Forelimb muscle (tissue), 1 donor: ENCODE measurements around the gene EEF2KMT. TPM values are rescaled to one million over a fixed set of nuclear protein-coding genes. Genes with fewer than 3 reads are reported as not detected.

Experiments
- DNase-seq: peaks from one replicate; pipeline ENCODE4 v3.0.0-alpha.2; 2013; ENCODE audit warnings: low read depth
- polyA plus RNA-seq: library from polyadenylated mRNA; unstranded; fragments of 120-200 nt; gene quantifications from one replicate; pipeline ENCODE4 v1.2.1, GENCODE V29; 2013; ENCODE audit not compliant: insufficient read length

EEF2KMT gene
- polyA plus RNA-seq, 1 donor, result 9.6 TPM

- no peak for DNase-seq
Measured at GRCh38 chr16:5041600-5042133, 55.9 kb downstream of the EEF2KMT start.

DNA sequence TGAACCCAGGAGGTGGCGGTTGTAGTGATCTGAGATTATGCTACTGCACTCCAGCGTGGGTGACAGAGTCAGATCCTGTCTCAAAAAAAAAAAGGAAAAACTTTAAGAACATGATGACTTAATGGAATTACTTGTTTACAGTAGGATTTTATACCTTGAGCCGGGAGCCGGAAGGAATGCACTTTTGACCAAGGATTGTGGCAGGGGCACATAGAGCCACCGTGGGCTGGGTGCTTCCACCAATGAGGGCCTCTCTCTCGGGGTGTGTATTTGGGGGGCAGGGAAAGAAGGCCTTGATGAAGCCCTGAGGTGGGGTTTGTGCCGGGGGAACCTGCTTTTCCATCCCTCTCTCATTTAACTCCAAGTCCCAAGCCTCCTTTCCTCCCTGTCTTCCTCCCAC, 57.1 kb downstream of the EEF2KMT start:
- no peak for DNase-seq

GRCh38 chr16:5036228-5037156, 61.1 kb downstream of the EEF2KMT start:
- DNase-seq, result no peak

GRCh38 chr16:5035909-5036227, 61.7 kb downstream of the EEF2KMT start:
- no peak for DNase-seq

Other genes starting within 250 kb of the EEF2KMT start
- 1.1 TPM for gene PPL, start 160.6 kb downstream of the EEF2KMT start, polyA plus RNA-seq
- 0.75 TPM for gene SEC14L5, start 139.5 kb downstream of the EEF2KMT start, polyA plus RNA-seq
- gene NAGPA, start 63.9 kb downstream of the EEF2KMT start, polyA plus RNA-seq, result 5.2 TPM
- 0.39 TPM for gene C16orf89, start 31.8 kb downstream of the EEF2KMT start, polyA plus RNA-seq
- gene ALG1, start 26.0 kb downstream of the EEF2KMT start, polyA plus RNA-seq, result 10.2 TPM